ENCODE measurements around the gene TWF2. TPM values are rescaled to one million over a fixed set of nuclear protein-coding genes. Genes with fewer than 3 reads are reported as not detected.

Gene TWF2
- total and polyA plus RNA-seq, 2 of the 13 experiments (the other 11 are each of a cell fraction or from before 2014, with no cell fraction given): 45.5 to 108 TPM

DNA sequence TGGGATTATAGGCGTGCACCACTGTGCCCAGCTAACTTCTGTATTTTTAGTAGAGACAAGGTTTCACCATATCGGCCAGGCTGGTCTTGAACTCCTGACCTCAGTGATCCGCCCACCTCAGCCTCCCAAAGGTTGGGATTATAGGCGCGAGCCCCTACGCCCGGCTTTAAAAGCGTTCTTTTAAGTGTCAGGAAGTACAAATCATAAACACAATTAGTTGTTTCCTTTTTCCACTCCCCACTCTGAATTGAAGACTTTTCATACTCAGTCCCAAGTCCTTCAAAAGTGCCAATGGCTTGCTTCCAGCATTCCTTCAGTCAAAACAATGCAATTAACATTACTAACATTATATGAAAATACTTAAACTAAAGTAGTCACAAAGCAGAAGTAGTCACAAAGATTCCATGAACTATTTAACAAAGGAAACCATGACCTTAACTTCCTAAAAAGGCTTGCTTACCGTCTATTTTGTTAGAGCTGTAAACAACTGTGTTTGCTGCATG, 31.3 kb upstream of the TWF2 start:
- in situ Hi-C loops (cut with HindIII; ENCODE audit: extremely low pct_ligation_motif_present, low pct_unique_long_range_greater_than_20kb): no loop called here
- ATAC-seq: no peak
- CTCF ChIA-PET (ENCODE audit: low intra/inter-chr PET ratio, low total read pairs): no interaction called here

More for the DNA sequence above, 31.3 kb upstream of the TWF2 start:
- FAIRE-seq (no peak), DNase-seq (ENCODE audit: low spot score) (no peak)
- no TSS peak for BruUV-seq (replicated peaks)
- intact Hi-C loops (cut with micrococcal nuclease; ENCODE audit: unreplicated experiment): loop anchor here (2.0 kb wide), 1 partner anchor 20 kb away; no protein-coding TSS in a partner anchor
- peaks cover 51% of the 10 kb centered on the region for H4K20me1 ChIP-seq (ENCODE audit: insufficient read depth, low read length)
- H3K27me3 ChIP-seq (ENCODE audit: control insufficient read depth in 1 of 2, insufficient read depth in 2 of 2, low read length in 2 of 2): no peaks in the 10 kb centered on the region
- no peak overlapping the region for H3K4me2 ChIP-seq (ENCODE audit: low read depth, low read length)
- H3K36me3 ChIP-seq (replicated peaks in 1 of 2; ENCODE audit: control insufficient read depth in 1 of 2, insufficient read depth in 2 of 2, low read length in 2 of 2): peaks cover 18 to 66% of the 10 kb centered on the region in 2 experiments
- TF ChIP-seq, protein P1, sequence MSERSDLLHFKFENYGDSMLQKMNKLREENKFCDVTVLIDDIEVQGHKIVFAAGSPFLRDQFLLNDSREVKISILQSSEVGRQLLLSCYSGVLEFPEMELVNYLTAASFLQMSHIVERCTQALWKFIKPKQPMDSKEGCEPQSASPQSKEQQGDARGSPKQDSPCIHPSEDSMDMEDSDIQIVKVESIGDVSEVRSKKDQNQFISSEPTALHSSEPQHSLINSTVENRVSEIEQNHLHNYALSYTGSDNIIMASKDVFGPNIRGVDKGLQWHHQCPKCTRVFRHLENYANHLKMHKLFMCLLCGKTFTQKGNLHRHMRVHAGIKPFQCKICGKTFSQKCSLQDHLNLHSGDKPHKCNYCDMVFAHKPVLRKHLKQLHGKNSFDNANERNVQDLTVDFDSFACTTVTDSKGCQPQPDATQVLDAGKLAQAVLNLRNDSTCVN (CRISPR knock-in tag; IDR thresholded peaks at IDR 0.05; ENCODE audit: borderline replicate concordance): no peak
- TF ChIP-seq FOXK2 (IDR thresholded peaks at IDR 0.05) (no peak), ZNF234 (CRISPR knock-in tag; conservative IDR thresholded peaks at IDR 0.05) (no peak), SALL2 (CRISPR knock-in tag; IDR thresholded peaks at IDR 0.05) (no peak), TOPORS (CRISPR knock-in tag; IDR thresholded peaks at IDR 0.05) (no peak), NFYC (CRISPR knock-in tag; IDR thresholded peaks at IDR 0.05) (no peak), NR2C2 (CRISPR knock-in tag; IDR thresholded peaks at IDR 0.05; ENCODE audit: borderline replicate concordance) (no peak), PRPF4 (IDR thresholded peaks at IDR 0.05; ENCODE audit: low read depth, low read length, poor library complexity, severe bottlenecking) (no peak), CBX1 (IDR thresholded peaks at IDR 0.05; ENCODE audit: low read depth) (no peak)
- TF ChIP-seq, protein P2, sequence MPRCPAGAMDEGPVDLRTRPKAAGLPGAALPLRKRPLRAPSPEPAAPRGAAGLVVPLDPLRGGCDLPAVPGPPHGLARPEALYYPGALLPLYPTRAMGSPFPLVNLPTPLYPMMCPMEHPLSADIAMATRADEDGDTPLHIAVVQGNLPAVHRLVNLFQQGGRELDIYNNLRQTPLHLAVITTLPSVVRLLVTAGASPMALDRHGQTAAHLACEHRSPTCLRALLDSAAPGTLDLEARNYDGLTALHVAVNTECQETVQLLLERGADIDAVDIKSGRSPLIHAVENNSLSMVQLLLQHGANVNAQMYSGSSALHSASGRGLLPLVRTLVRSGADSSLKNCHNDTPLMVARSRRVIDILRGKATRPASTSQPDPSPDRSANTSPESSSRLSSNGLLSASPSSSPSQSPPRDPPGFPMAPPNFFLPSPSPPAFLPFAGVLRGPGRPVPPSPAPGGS (CRISPR knock-in tag; IDR thresholded peaks at IDR 0.05): no peak
- TF ChIP-seq, protein P3, sequence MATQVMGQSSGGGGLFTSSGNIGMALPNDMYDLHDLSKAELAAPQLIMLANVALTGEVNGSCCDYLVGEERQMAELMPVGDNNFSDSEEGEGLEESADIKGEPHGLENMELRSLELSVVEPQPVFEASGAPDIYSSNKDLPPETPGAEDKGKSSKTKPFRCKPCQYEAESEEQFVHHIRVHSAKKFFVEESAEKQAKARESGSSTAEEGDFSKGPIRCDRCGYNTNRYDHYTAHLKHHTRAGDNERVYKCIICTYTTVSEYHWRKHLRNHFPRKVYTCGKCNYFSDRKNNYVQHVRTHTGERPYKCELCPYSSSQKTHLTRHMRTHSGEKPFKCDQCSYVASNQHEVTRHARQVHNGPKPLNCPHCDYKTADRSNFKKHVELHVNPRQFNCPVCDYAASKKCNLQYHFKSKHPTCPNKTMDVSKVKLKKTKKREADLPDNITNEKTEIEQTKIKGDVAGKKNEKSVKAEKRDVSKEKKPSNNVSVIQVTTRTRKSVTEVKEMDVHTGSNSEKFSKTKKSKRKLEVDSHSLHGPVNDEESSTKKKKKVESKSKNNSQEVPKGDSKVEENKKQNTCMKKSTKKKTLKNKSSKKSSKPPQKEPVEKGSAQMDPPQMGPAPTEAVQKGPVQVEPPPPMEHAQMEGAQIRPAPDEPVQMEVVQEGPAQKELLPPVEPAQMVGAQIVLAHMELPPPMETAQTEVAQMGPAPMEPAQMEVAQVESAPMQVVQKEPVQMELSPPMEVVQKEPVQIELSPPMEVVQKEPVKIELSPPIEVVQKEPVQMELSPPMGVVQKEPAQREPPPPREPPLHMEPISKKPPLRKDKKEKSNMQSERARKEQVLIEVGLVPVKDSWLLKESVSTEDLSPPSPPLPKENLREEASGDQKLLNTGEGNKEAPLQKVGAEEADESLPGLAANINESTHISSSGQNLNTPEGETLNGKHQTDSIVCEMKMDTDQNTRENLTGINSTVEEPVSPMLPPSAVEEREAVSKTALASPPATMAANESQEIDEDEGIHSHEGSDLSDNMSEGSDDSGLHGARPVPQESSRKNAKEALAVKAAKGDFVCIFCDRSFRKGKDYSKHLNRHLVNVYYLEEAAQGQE (IDR thresholded peaks at IDR 0.05; ENCODE audit: borderline replicate concordance in 1 of 2, low read depth in 1 of 2, low read length in 2 of 2): no peak
- H3K27ac ChIP-seq (ENCODE audit: extremely low read length, insufficient read depth, low read length): no peak overlapping the region
- peaks cover 73% of the 10 kb centered on the region for H3K79me2 ChIP-seq (ENCODE audit: insufficient read depth, low read length)
- POLR2A ChIA-PET: interaction anchor here (1.5 kb wide), 1 partner anchor 30 kb away, joined by 3 read pairs; no protein-coding TSS in a partner anchor
- H2AFZ ChIP-seq (ENCODE audit: low read length): no peak overlapping the region
- H3K4me1 ChIP-seq (ENCODE audit: insufficient read depth, low read length): peaks cover 45% of the 10 kb centered on the region
- no peaks in the 10 kb centered on the region for H3K9me3 ChIP-seq (ENCODE audit: low read length)
- WGBS (ENCODE audit: low lambda C conversion rate): 86% methylated on average over 9 of the region's 9 CpGs
- H3K9ac ChIP-seq (ENCODE audit: insufficient read depth, low read depth, low read length): no peak overlapping the region
- H3K4me3 ChIP-seq (replicated peaks in 1 of 3; ENCODE audit: insufficient read depth in 1 of 3, low read depth in 2 of 3, low read length in 3 of 3): no peak overlapping the region
